Endodermal cell (in vitro differentiated cells): ENCODE measurements around the gene HIGD1A. TPM values are rescaled to one million over a fixed set of nuclear protein-coding genes. Genes with fewer than 3 reads are reported as not detected.
A peak's percentile ranks its signal among the peaks of the same experiment; 100 is the strongest.

Source experiments
- DNase-seq: peaks from one replicate; pipeline ENCODE4 v3.0.0-alpha.2; 2017
- H3K27ac ChIP-seq: 2 replicates; pipeline ENCODE4 v1.5.1; 2013; ENCODE audit warnings: mild to moderate bottlenecking, low read depth, low read length, moderate library complexity
- H3K27me3 ChIP-seq: 2 replicates; pipeline ENCODE4 v1.6.1; 2013; ENCODE audit warnings: mild to moderate bottlenecking, low read length, moderate library complexity; ENCODE audit not compliant: insufficient read depth, control insufficient read depth, poor library complexity, severe bottlenecking
- H3K36me3 ChIP-seq: 2 replicates; pipeline ENCODE4 v1.7.0; 2013; ENCODE audit warnings: mild to moderate bottlenecking, low read length, moderate library complexity; ENCODE audit not compliant: control insufficient read depth, insufficient read depth
- H3K4me1 ChIP-seq: one replicate; pipeline ENCODE4 v1.7.0; 2013; ENCODE audit warnings: low read length; ENCODE audit not compliant: control insufficient read depth, insufficient read depth
- H3K4me3 ChIP-seq: 2 replicates; pipeline ENCODE4 v1.5.1; 2013; ENCODE audit warnings: mild to moderate bottlenecking, low read length, moderate library complexity
- H3K9ac ChIP-seq: 2 replicates; pipeline ENCODE4 v1.6.1; 2013; ENCODE audit warnings: mild to moderate bottlenecking, low read length, moderate library complexity; ENCODE audit not compliant: poor library complexity, severe bottlenecking; ENCODE audit errors: extremely low read depth
- H3K9me3 ChIP-seq: 2 replicates; pipeline ENCODE4 v1.6.1; 2013; ENCODE audit warnings: mild to moderate bottlenecking, low read length, moderate library complexity; ENCODE audit not compliant: control insufficient read depth
- H3K27ac Mint-ChIP-seq: 2 replicates; pipeline ENCODE4 v1.8.0; 2020; ENCODE audit warnings: mixed read lengths
- H3K27me3 Mint-ChIP-seq: 2 replicates; pipeline ENCODE4 v1.8.0; 2021; ENCODE audit warnings: mild to moderate bottlenecking, mixed read lengths; ENCODE audit not compliant: insufficient read depth
- H3K36me3 Mint-ChIP-seq: 2 replicates; pipeline ENCODE4 v1.8.0; 2020; ENCODE audit warnings: low read depth, mixed read lengths
- H3K4me1 Mint-ChIP-seq: 2 replicates; pipeline ENCODE4 v1.8.0; 2020; ENCODE audit warnings: mixed read lengths
- H3K4me3 Mint-ChIP-seq: 2 replicates; pipeline ENCODE4 v1.8.0; 2020; ENCODE audit warnings: mild to moderate bottlenecking, moderate library complexity, mixed read lengths
- H3K9me3 Mint-ChIP-seq: 2 replicates; pipeline ENCODE4 v1.8.0; 2020; ENCODE audit warnings: mild to moderate bottlenecking, mixed read lengths
- WGBS, 2 experiments: methylation state at CpG; one replicate each; pipeline versions ENCODE4 v1.1.5 to v1.1.7; 2013; ENCODE audit warnings: missing lambda C conversion rate in 2 of 2, mixed read lengths in 1 of 2; ENCODE audit not compliant: insufficient coverage in 1 of 2, insufficient read length in 1 of 2; 5-methylcytosine and 5-hydroxymethylcytosine counted together
- total RNA-seq, 2 donors: library from RNA; stranded (reverse); fragmentation: NEBNext Ultra II Directional in 1 of 2; extraction: Animal tissue kit (Norgen Biotek cat#: 25700) in 1 of 2; gene quantifications; 2 replicates in 1 of 2; 3 replicates in 1 of 2; pipeline ENCODE4 v1.2.1, GENCODE V29; 2021
- TF ChIP-seq, protein P1 (sequence below): fragments of 200-600 bp; sonication (generic); conservative IDR thresholded peaks from 2 replicates; pipeline ENCODE4 v1.5.0; 2021; ENCODE audit warnings: antibody characterized with exemption, mild to moderate bottlenecking

Gene HIGD1A
- total RNA-seq, 2 donors from 2014 or later: 116 to 121 TPM

GRCh38 chr3:42746455-42747450 is 57.5 kb downstream of the HIGD1A start:
- peak; percentile 43 for DNase-seq
- no peak overlapping the region for H3K27ac ChIP-seq
- no peaks in the 10 kb centered on the region for H3K27me3 Mint-ChIP-seq
- no peaks in the 10 kb centered on the region for H3K36me3 ChIP-seq
- H3K27me3 ChIP-seq: no peaks in the 10 kb centered on the region
- H3K9ac ChIP-seq: no peak overlapping the region
- H3K9me3 Mint-ChIP-seq: no peaks in the 10 kb centered on the region
- no peaks in the 10 kb centered on the region for H3K4me1 ChIP-seq
- peaks cover 10% of the 10 kb centered on the region for H3K4me1 Mint-ChIP-seq
- 91 to 94% methylated on average over 11 of the region's 11 CpGs for WGBS, 2 experiments
- H3K36me3 Mint-ChIP-seq: no peaks in the 10 kb centered on the region
- H3K27ac Mint-ChIP-seq: no peak overlapping the region
- H3K4me3 ChIP-seq: no peak overlapping the region
- H3K4me3 Mint-ChIP-seq: no peak overlapping the region
- TF ChIP-seq, protein P1, sequence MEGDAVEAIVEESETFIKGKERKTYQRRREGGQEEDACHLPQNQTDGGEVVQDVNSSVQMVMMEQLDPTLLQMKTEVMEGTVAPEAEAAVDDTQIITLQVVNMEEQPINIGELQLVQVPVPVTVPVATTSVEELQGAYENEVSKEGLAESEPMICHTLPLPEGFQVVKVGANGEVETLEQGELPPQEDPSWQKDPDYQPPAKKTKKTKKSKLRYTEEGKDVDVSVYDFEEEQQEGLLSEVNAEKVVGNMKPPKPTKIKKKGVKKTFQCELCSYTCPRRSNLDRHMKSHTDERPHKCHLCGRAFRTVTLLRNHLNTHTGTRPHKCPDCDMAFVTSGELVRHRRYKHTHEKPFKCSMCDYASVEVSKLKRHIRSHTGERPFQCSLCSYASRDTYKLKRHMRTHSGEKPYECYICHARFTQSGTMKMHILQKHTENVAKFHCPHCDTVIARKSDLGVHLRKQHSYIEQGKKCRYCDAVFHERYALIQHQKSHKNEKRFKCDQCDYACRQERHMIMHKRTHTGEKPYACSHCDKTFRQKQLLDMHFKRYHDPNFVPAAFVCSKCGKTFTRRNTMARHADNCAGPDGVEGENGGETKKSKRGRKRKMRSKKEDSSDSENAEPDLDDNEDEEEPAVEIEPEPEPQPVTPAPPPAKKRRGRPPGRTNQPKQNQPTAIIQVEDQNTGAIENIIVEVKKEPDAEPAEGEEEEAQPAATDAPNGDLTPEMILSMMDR: no peak
- no peaks in the 10 kb centered on the region for H3K9me3 ChIP-seq

DNA sequence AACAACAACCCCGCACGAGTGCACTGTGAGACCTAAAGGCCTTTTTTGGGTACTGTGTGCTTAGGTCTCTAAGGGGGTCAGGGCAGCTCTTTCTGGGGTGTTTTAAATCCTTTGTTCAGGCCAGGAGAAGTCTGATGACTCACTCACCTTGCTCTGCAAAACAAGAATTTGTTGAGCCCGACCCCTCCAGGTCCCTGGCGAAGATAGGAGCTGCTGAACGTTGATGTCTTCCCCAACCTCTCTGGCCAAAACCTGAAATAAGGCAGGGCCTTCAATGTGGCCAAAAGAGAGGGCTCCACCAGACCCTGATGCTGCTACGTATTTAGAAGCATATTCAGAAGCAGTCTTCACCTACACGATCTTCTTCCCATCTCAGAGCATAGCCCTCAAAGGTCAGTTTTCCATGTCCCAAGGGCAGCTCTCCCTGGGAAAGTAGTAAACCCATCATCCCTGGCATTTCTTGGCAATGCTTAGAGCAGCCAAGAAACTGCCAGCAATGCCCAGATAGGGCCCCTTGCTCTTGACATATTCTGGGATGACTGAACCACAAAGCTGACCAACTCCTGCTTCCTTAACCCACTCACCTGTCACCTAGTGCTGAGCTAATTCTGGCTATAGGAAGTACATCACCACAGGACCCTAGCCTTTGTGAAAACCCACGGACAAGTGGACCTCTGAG is 58.4 kb downstream of the HIGD1A start:
- Mint-ChIP-seq H3K27me3 (no peaks in the 10 kb centered on the region), H3K27ac (no peak overlapping the region), H3K9me3 (no peaks in the 10 kb centered on the region), H3K4me3 (no peak overlapping the region), H3K4me1 (peaks cover 10% of the 10 kb centered on the region), H3K36me3 (no peaks in the 10 kb centered on the region)
- Histone ChIP-seq H3K9ac (no peak overlapping the region), H3K36me3 (no peaks in the 10 kb centered on the region), H3K9me3 (no peaks in the 10 kb centered on the region), H3K4me1 (no peaks in the 10 kb centered on the region), H3K27me3 (no peaks in the 10 kb centered on the region), H3K27ac (no peak overlapping the region), H3K4me3 (no peak overlapping the region)
- DNase-seq: peak; percentile 60
- WGBS, 2 experiments: 64 to 77% methylated on average over 6 to 8 of the region's 8 CpGs
- TF ChIP-seq, protein P1: no peak

DNA sequence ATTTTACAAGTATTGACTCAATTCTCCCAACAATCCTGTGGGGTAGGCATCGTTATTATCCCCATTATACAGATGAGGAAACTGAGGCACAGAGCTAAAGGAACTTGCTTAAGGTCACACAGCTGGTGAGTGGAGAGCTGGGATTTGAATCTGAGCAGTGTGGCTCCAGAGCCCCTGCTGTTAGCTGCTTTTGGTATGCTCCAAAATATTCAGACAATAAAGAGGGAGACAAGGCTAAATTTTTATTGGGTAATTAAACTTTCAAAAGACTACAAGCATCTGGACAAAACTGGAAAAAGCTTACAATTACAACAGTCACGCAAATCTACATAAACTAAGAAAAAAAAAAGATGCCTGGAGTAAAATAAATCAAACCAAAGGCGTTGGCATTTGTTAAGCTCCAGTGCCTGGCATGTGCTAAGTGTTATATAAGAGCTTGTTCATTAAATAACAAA is 59.0 kb downstream of the HIGD1A start:
- H3K27ac Mint-ChIP-seq: no peak overlapping the region
- H3K27ac ChIP-seq: no peak overlapping the region
- H3K36me3 Mint-ChIP-seq: no peaks in the 10 kb centered on the region
- H3K4me3 ChIP-seq: no peak overlapping the region
- H3K4me1 Mint-ChIP-seq: peaks cover 9% of the 10 kb centered on the region
- no peaks in the 10 kb centered on the region for H3K27me3 ChIP-seq
- WGBS, 2 experiments: 67 to 92% methylated on average over 1 to 3 of the region's 3 CpGs
- H3K9me3 ChIP-seq: no peaks in the 10 kb centered on the region
- no peak overlapping the region for H3K9ac ChIP-seq
- no peaks in the 10 kb centered on the region for H3K9me3 Mint-ChIP-seq
- H3K27me3 Mint-ChIP-seq: no peaks in the 10 kb centered on the region
- H3K4me1 ChIP-seq: no peaks in the 10 kb centered on the region
- TF ChIP-seq, protein P1: no peak
- H3K36me3 ChIP-seq: no peaks in the 10 kb centered on the region
- peak; percentile 21 for DNase-seq
- H3K4me3 Mint-ChIP-seq: no peak overlapping the region
